Ascending aorta (tissue), 2 donors: ENCODE results near the gene SLC4A1. TPM values are rescaled to one million over a fixed set of nuclear protein-coding genes. Genes with fewer than 3 reads are reported as not detected.

Experiments used
- DNase-seq, 2 donors: peaks; one replicate each; pipeline ENCODE4 v3.0.0-alpha.2; 2019; ENCODE audit warnings: low spot score in 2 of 2
- H3K27ac ChIP-seq, 2 donors: fragments of 200-600 bp; sonication (generic); one replicate each; pipeline ENCODE4 v1.5.1; 2016 to 2017; ENCODE audit warnings: mild to moderate bottlenecking in 1 of 2
- H3K27me3 ChIP-seq: fragments of 200-600 bp; sonication (generic); one replicate; pipeline ENCODE4 v1.5.1; 2017
- H3K36me3 ChIP-seq, 2 donors: fragments of 200-600 bp; sonication (generic); one replicate each; pipeline ENCODE4 v1.5.1; 2016
- H3K4me1 ChIP-seq, 2 donors: fragments of 200-600 bp; sonication (generic); one replicate each; pipeline ENCODE4 v1.5.1; 2016 to 2017; ENCODE audit warnings: mild to moderate bottlenecking in 1 of 2
- H3K4me3 ChIP-seq, 2 donors: fragments of 200-600 bp; sonication (generic); one replicate each; pipeline ENCODE4 v1.5.1; 2016 to 2017; ENCODE audit warnings: mild to moderate bottlenecking in 1 of 2
- H3K9me3 ChIP-seq, 2 donors: fragments of 200-600 bp; sonication (generic); one replicate each; pipeline ENCODE4 v1.5.1; 2016
- intact Hi-C: fragments of 100-400 bp; cut with DNase I; formaldehyde crosslinking; loops from one replicate; pipeline ENCODE4 v1.15.1; 2023
- total RNA-seq: library from RNA; depleted of rRNA; stranded (reverse); fragments of >200 nt; gene quantifications from one replicate; pipeline ENCODE4 v1.1.0, GENCODE V29; 2016
- TF ChIP-seq, protein P1 (sequence below), 3 experiments: fragments of 200-600 bp in 2 of 3; fragments of 450-650 bp in 1 of 3; sonication (generic) in 2 of 3; IDR thresholded peaks; one replicate each; pipeline ENCODE4 v1.5.1; 2016 to 2019; ENCODE audit warnings: antibody characterized with exemption in 3 of 3, mild to moderate bottlenecking in 1 of 3, moderate library complexity in 1 of 3

The SLC4A1 gene
- total RNA-seq, 1 donor from 2014 or later, result 2.4 TPM

DNA sequence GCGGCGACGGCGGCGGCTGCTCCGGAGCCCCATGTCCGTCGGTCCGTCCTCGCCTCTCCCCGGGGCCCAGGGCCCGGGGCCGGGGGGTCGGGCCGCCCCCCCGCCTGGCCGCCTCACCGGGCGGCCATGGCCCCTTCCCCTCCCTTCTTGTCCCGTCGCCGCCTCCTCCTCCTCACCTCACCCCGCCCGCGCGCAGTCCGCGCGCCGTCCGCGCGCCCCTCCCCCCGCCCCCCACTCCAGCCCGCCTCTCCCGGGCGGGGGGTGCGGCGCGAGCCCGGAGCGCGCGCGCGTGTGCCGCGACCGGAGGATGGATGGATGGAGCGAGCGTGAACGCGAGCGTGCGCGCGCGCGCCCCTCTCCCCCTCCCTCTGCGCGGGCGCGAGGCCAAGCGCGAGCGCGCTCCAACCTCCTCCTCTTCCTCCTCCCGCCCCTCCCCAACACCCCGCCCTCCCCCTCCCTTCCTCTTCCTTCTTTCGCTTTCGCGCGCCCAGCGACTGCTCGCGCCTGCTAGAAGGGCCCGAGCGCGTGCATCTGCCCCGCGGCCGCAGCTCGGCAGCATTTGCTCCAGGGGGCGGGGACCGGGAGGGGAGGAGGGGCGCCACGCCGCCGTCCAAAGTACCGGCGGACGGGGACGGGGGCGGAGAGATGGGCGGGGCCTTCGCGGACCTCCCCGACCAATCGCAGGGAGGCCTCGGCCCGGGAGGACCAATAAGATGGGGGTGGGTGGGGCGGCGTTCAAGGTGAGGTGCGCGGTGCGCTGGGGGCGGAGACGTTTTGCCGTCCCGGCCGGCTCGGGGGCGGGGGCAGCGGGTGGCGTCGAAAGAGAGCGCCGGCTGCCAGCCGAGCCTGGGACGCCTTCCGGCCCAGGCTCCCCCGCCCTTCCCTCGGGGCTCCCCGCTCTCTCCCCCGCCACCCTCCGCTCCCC lies 68.1 kb downstream of the SLC4A1 start, which contains the start of gene ATXN7L3:
TSS of gene ATXN7L3 (minus strand) at position 332 of the 925 bp plus-strand sequence. CDS start 1,814 bp downstream, outside the sequence.
- Histone ChIP-seq H3K9me3 (no peaks in the 10 kb centered on the region), H3K27ac (peak within 1 kb of the TSS; percentile 98 to 100), H3K36me3 (peaks cover 20 to 27% of the 10 kb centered on the region in 2 donors), H3K4me3 (peak within 1 kb of the TSS; percentile 98 to 99), H3K4me1 (peaks cover 0 to 21% of the 10 kb centered on the region in 2 donors), H3K27me3 (no peaks in the 10 kb centered on the region)
- intact Hi-C loops, result loop anchor here (1.0 kb wide), 4 partner anchors 10 to 124 kb away; partner anchors contain the start of gene SLC25A39
- peak; percentile 94 to 99 for DNase-seq
- TF ChIP-seq, protein P1, sequence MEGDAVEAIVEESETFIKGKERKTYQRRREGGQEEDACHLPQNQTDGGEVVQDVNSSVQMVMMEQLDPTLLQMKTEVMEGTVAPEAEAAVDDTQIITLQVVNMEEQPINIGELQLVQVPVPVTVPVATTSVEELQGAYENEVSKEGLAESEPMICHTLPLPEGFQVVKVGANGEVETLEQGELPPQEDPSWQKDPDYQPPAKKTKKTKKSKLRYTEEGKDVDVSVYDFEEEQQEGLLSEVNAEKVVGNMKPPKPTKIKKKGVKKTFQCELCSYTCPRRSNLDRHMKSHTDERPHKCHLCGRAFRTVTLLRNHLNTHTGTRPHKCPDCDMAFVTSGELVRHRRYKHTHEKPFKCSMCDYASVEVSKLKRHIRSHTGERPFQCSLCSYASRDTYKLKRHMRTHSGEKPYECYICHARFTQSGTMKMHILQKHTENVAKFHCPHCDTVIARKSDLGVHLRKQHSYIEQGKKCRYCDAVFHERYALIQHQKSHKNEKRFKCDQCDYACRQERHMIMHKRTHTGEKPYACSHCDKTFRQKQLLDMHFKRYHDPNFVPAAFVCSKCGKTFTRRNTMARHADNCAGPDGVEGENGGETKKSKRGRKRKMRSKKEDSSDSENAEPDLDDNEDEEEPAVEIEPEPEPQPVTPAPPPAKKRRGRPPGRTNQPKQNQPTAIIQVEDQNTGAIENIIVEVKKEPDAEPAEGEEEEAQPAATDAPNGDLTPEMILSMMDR (IDR thresholded peaks at IDR 0.05), result no peak

DNA sequence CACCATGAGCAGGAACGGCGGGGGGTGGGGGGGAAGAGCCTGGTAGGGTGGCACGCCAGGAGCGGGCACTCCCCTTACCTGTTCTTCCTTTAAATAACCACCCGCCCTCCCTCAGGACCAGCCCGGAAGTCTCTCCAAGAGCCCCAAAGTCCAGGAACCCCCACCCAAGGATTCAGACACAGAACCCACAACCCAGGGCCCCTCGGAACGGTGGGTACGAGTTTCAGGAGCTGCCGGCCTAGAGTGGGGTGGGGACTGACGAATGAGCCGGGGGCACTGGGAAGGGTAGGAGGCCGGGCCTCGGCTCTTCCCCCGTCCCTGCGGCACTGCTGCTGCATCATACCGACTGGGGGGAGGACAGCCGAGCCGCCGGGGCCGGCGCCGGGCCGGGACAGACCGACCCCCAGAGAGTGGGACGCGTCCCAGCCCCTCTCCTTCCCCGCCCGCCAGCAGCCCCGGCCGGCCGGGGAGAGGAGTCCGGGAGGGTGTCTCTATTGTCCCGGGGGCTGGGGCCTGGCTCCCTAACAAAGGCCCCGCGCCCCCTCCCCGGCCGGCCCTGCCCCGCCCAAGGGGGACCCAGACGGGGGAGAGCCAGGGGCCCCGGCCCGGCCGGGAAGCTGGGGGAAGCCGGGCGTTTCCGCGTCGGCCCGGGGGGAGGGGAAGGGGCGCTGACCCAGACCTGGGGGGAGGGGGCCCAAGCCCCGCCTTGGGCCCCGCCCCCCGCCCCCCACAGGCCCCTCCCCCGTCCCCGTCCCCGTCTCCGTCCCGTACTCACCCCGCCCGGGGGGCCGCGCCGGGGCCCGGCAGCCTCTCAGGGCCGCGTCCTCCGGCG lies 69.0 kb downstream of the SLC4A1 start:
- Histone ChIP-seq H3K4me1 (peaks cover 0 to 21% of the 10 kb centered on the region in 2 donors), H3K9me3 (no peaks in the 10 kb centered on the region), H3K27ac (peak overlapping the region; percentile 98 to 100), H3K36me3 (peaks cover 29 to 36% of the 10 kb centered on the region in 2 donors), H3K4me3 (peak overlapping the region; percentile 98 to 99), H3K27me3 (no peaks in the 10 kb centered on the region)
- intact Hi-C loops, result no loop called here
- TF ChIP-seq, protein P1 (IDR thresholded peaks at IDR 0.05), result no peak
- no peak for DNase-seq

Other genes starting within 250 kb of the SLC4A1 start
- 12.5 TPM for gene LSM12, start 201.5 kb downstream of the SLC4A1 start, total RNA-seq
- gene G6PC3, start 197.4 kb downstream of the SLC4A1 start, total RNA-seq, result 111 TPM
- 189 TPM for gene HDAC5, start 144.5 kb downstream of the SLC4A1 start, total RNA-seq
- not detected for gene HROB, start 126.2 kb downstream of the SLC4A1 start, total RNA-seq
- gene ASB16, start 97.4 kb downstream of the SLC4A1 start, total RNA-seq, result not detected
- gene TMUB2, start 81.2 kb downstream of the SLC4A1 start, total RNA-seq, result 27.9 TPM
- gene ATXN7L3, start 68.3 kb downstream of the SLC4A1 start, total RNA-seq, result 62.8 TPM
- 25.1 TPM for gene UBTF, start 48.5 kb downstream of the SLC4A1 start, total RNA-seq
- gene RUNDC3A, start 40.5 kb upstream of the SLC4A1 start, total RNA-seq, result not detected
- 182 TPM for gene SLC25A39, start 56.7 kb upstream of the SLC4A1 start, total RNA-seq
- 430 TPM for gene GRN, start 77.2 kb upstream of the SLC4A1 start, total RNA-seq
- gene FAM171A2, start 95.7 kb upstream of the SLC4A1 start, total RNA-seq, result 1.7 TPM
- gene ITGA2B, start 121.5 kb upstream of the SLC4A1 start, total RNA-seq, result not detected
- gene GPATCH8, start 235.3 kb upstream of the SLC4A1 start, total RNA-seq, result 13.3 TPM